ENCODE results near the gene VEPH1. TPM values are rescaled to one million over a fixed set of nuclear protein-coding genes. Genes with fewer than 3 reads are reported as not detected.

Gene VEPH1
- total RNA-seq, 1 experiment from 2014 or later, result 7.7 TPM

GRCh38 chr3:157416347-157417087 lies 86.7 kb downstream of the VEPH1 start:
- Histone ChIP-seq H3K79me1 (ENCODE audit: insufficient read depth, low read depth, low read length, poor library complexity, severe bottlenecking) (no peaks in the 10 kb centered on the region), H3K4me2 (ENCODE audit: insufficient read depth, insufficient read length, low read length) (no peak overlapping the region), H3K23ac (ENCODE audit: insufficient read length, low read depth, low read length) (no peak overlapping the region), H3K79me2 (ENCODE audit: insufficient read depth, low read length) (no peaks in the 10 kb centered on the region), H4K20me1 (ENCODE audit: control insufficient read depth, insufficient read depth, insufficient read length) (no peaks in the 10 kb centered on the region), H3K27me3 (ENCODE audit: insufficient read depth, low read length) (no peaks in the 10 kb centered on the region), H3K4me1 (ENCODE audit: insufficient read depth, low read length) (peaks cover 5% of the 10 kb centered on the region), H4K5ac (ENCODE audit: insufficient read length, low read depth, low read length) (no peak overlapping the region), H2BK15ac (ENCODE audit: low read depth, low read length) (no peak overlapping the region), H3K14ac (ENCODE audit: insufficient read depth, low read length) (no peak overlapping the region), H3T11ph (ENCODE audit: low read length) (no peak overlapping the region), H3K18ac (ENCODE audit: insufficient read length, low read depth, low read length) (no peak overlapping the region), H2BK120ac (ENCODE audit: low read depth, low read length, poor library complexity, severe bottlenecking) (no peak overlapping the region), H3K23me2 (ENCODE audit: insufficient read length, low read depth, low read length, poor library complexity, severe bottlenecking) (no peaks in the 10 kb centered on the region), H3K56ac (ENCODE audit: insufficient read length, low read depth, low read length) (no peak overlapping the region), H2BK20ac (ENCODE audit: low read depth, low read length, poor library complexity, severe bottlenecking) (no peak overlapping the region), H4K8ac (replicated peaks; ENCODE audit: insufficient read length, low read depth, low read length) (no peak overlapping the region), H3K9me3 (ENCODE audit: control insufficient read depth, low read depth, low read length) (no peaks in the 10 kb centered on the region), H4K91ac (ENCODE audit: insufficient read length, low read depth, low read length) (no peak overlapping the region), H2AK5ac (ENCODE audit: insufficient read length, low read length) (no peak overlapping the region), H3K27ac (ENCODE audit: insufficient read length, low read depth, low read length) (no peak overlapping the region), H3K9ac (ENCODE audit: extremely low read depth, insufficient read length, low read length) (no peak overlapping the region), H2BK12ac (ENCODE audit: insufficient read length, low read depth, low read length) (no peak overlapping the region), H3K4ac (ENCODE audit: low read depth, low read length) (no peak overlapping the region), H2AFZ (ENCODE audit: low read length) (no peak overlapping the region), H2BK5ac (ENCODE audit: insufficient read length, low read length) (no peak overlapping the region)
- no peaks in the 10 kb centered on the region for H3K9me3 Mint-ChIP-seq
- H3K4me1 Mint-ChIP-seq, result no peaks in the 10 kb centered on the region
- no peak for DNase-seq
- no peaks in the 10 kb centered on the region for H3K36me3 Mint-ChIP-seq (ENCODE audit: insufficient read depth in 1 of 3, low read depth in 3 of 3)
- H3K27me3 Mint-ChIP-seq (ENCODE audit: low read depth), result no peaks in the 10 kb centered on the region
- H3K4me3 Mint-ChIP-seq, result no peak overlapping the region
- no peak for TF ChIP-seq CTCF (conservative IDR thresholded peaks at IDR 0.05)
- no CpG with 5 or more reads among the region's 3 CpGs for WGBS (ENCODE audit: extremely low coverage, insufficient read length, low lambda C conversion rate)
- 0 out of 7 replicates have a peak overlapping the region, but pooled peaks of 1 of the 3 experiments have one; percentile 32 for H3K27ac Mint-ChIP-seq
